Activated T-cell treated with anti-CD3 and anti-CD28 coated beads, Interleukin-2, amount 50 U/mL, for 48 hours (primary cell): ENCODE data around the gene NEDD8.

Experiments
- DNase-seq, 2 experiments: peaks; one replicate each; pipeline ENCODE4 v3.0.0-alpha.2; 2020

The NEDD8 gene

DNA sequence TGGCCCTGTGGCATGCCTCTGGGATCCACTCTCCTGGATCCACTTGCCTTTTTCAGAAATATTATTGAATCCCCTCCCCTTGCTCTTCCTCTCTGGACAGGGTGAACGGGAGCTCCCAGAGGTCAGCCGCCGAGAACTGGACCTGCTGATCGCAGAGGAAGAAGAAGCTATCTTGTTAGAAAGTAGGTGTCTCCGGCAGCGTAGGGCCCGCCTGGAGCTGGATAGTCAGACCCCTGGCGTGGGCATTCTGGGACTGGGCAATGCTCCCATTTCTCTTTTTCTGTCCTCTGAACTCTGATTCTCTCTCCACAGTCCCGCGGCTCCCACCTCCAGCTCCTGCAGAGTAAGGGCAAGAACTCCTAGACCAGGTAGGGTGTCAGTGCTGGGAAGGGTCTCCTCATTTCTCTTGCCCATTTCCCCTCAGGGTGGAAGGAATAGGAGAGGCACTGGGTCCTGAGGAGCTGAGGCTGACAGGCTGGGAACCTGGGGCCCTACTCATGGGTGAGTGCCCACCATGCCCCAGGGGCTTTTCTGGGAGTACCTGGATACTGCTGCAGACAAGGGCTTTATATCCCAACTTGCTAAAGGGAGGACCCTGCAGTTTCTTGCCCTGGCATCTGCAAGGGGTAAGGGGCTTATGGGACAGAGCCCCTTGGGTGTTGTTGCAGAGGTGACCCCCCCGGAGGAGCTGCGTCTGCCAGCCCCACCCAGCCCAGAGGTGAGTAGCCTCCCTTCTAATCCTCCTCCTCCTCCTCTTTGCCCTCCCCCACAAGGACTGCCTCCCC, 54.9 kb downstream of the NEDD8 start:
- DNase-seq: no peak

DNA sequence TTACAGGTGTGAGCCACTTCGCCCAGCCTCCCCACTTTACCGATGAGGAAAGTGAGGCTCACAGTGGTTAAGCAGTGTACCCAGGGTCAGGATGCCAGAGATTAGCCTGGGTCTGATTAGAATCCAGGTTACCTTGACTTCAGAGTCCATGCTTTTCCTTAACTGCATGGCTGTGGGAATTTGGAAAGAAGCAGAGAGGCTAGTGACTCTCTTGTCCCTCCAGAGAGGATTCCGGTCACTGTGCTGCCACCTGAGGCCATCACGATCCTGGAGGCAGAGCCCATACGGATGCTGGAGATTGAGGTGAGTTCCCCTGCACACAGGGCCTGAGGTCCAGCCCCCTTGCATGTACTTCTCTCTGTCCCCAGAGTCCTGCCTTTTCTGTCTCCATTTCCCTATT, 55.6 kb downstream of the NEDD8 start:
- no peak for DNase-seq

DNA sequence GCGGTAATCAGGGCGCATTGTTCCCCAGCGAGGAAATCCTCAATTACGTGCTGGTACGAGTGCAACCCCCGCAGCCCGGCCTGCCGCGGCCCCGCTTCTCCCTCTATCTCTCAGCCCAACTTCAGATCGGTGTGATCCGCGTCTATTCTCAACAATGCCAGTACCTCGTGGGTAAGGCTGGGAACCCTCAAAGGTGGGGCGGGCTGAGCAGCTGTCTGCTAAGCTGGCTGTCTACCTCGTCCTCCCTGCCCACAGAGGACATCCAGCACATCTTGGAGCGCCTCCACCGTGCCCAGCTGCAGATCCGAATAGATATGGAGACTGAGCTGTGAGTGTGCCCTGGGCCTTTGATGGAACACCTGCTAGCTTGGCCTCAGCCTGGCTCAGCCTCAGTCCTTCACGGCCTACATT, 59.3 kb downstream of the NEDD8 start:
- DNase-seq: no peak

DNA sequence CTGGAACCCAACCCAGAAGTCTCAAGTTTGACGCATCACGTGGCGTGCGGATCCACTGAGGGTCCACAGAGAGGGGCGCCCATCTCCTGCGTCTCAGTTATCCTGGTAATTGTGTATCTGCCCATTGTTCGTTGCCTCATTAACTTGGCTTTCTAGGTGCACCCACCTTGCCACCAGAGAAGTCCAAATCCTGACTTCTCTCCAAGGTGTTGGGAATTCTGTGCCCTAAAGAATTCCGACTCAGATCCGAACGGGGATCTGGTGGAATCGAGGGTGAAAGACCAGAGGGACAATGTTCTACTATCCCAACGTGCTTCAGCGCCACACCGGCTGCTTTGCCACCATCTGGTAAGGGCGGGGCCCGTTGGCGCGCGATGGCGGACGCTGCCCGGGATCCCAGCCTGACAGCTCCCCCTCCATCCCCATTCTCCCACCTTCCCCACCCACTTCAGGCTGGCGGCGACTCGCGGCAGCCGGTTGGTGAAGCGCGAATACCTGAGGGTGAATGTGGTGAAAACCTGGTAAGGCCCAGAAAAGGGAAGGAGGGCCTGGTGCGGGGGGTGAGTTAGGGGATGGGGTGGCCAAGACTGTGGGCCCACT, 59.8 kb downstream of the NEDD8 start:
- no peak for DNase-seq

DNA sequence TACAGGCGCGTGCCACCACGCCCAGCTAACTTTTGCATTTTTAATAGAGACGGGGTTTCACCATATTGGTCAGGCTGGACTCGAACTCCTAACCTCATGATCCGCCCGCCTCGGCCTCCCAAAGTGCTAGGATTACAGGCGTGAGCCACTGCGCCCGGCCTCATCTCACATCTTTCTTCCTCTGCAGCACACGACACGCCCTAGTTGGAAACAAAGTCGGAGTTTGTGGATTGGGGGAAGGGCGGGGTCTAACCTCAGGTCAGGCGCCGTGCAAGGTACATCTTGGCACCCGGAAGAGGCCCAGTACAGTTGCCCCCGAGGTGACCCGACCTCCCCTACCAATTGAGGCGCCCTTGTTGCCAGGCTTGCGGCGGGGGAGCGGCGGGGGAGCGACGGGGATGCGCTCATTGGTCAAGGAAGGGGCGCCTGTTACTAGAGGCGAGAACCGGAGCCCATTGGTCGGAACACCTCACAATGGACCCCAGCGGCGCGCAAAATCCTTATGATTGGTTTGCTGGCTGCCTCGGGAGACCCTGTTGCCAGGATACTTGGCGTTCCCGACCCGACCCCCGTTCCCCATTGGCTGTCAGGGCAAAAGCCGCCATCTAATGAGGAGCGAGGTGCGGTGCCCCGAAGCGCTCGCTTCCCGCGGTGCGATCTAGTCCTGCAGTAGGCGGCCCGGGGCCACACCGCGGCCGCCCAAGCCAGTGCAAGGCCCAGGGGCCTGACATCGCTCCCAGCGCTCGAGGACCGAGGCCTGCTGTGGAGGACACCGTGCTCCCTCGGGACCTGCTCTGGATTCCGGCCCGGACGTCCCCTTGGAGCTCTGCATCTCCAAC, 60.5 kb downstream of the NEDD8 start, which contains the start of gene REC8:
TSS of gene REC8 (plus strand) at position 659 of the 839 bp plus-strand sequence. CDS start 473 bp downstream, outside the sequence.
- DNase-seq: peak; percentile 79 to 81

DNA sequence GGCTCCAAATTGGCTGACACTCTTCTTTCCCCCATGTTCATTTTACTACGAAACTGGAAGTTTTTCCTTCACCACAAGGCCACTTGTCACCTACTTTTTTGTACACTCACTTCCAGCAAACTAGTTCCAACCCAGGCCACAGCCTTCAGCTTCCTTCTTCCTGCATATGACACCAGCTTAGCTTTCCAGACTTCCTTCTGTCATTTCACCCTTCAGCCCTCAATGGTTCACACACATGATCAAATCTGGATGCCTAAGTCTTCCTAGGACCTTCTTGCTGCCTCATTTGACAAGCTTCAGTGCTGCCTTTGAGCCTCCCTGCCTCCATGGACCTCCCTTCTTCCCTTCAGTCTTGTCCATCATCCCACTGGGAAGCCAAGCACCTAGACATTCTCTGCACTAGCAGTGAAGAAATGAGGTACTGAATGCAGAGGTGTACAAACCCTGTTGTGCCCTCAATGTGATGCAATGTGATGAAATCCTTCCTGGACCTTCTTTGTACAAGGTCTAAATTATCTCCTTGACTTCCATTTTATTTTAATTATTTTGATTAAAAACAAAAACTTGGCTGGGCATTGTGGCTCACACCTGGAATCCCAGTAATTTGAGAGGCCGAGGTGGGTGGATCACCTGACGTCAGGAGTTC, 64.6 kb downstream of the NEDD8 start:
- no peak for DNase-seq
